Spinal cord (tissue), 10 donors: ENCODE results near the gene RPTOR. TPM values are rescaled to one million over a fixed set of nuclear protein-coding genes. Genes with fewer than 3 reads are reported as not detected.

Experiments used
- DNase-seq, 6 donors: peaks; one replicate each; pipeline versions ENCODE4 v3.0.0 to v3.0.0-alpha.2; 2013 to 2015; ENCODE audit warnings: low spot score in 6 of 6, low read depth in 4 of 6
- H3K27ac ChIP-seq: one replicate; pipeline ENCODE4 v1.5.1; 2013; ENCODE audit warnings: low read depth, low read length, control low read depth
- H3K27me3 ChIP-seq: one replicate; pipeline ENCODE4 v1.6.1; 2013; ENCODE audit warnings: low read length; ENCODE audit not compliant: control insufficient read depth, insufficient read depth
- H3K36me3 ChIP-seq: one replicate; pipeline ENCODE4 v1.6.1; 2013; ENCODE audit warnings: low read length; ENCODE audit not compliant: control insufficient read depth, insufficient read depth
- H3K4me1 ChIP-seq: one replicate; pipeline ENCODE4 v1.6.1; 2013; ENCODE audit warnings: low read length; ENCODE audit not compliant: control insufficient read depth, insufficient read depth
- H3K4me3 ChIP-seq: one replicate; pipeline ENCODE4 v1.5.1; 2013; ENCODE audit warnings: low read depth, low read length, control low read depth
- H3K9me3 ChIP-seq: one replicate; pipeline ENCODE4 v1.6.1; 2013; ENCODE audit warnings: low read length; ENCODE audit not compliant: control insufficient read depth, insufficient read depth
- WGBS: methylation state at CpG from one replicate; pipeline ENCODE4 v1.1.5; 2013; ENCODE audit warnings: missing lambda C conversion rate; ENCODE audit not compliant: insufficient coverage; 5-methylcytosine and 5-hydroxymethylcytosine counted together
- polyA plus RNA-seq, 2 donors: library from polyadenylated mRNA; unstranded; fragments of 120-200 nt; gene quantifications; one replicate each; pipeline ENCODE4 v1.2.1, GENCODE V29; 2013; ENCODE audit not compliant: insufficient read length in 2 of 2
- total RNA-seq, 2 donors: library from RNA; depleted of rRNA in 1 of 2; stranded (reverse); fragments of 120-200 nt in 1 of 2; fragments of >200 nt in 1 of 2; gene quantifications; one replicate each; pipeline versions ENCODE4 v1.2.3 to v1.2.4, GENCODE V29; 2013 to 2014
- donor health status: healthy.

RPTOR gene
- total and polyA plus RNA-seq, 4 donors, result 17.1 to 27.2 (median 21.6) TPM

- Histone ChIP-seq H3K27ac (no peak overlapping the region), H3K4me1 (peaks cover 11% of the 10 kb centered on the region)
- WGBS, result 95% methylated on average over 17 of the region's 21 CpGs
Measured at GRCh38 chr17:80848449-80849102, 303.9 kb downstream of the RPTOR start.

GRCh38 chr17:80849119-80849518 lies 304.5 kb downstream of the RPTOR start:
- peaks cover 6% of the 10 kb centered on the region for H3K4me1 ChIP-seq
- H3K9me3 ChIP-seq, result no peaks in the 10 kb centered on the region
- no peak overlapping the region for H3K4me3 ChIP-seq
- no peaks in the 10 kb centered on the region for H3K27me3 ChIP-seq
- WGBS, result 93% methylated on average over 11 of the region's 12 CpGs
- H3K36me3 ChIP-seq, result peaks cover 59% of the 10 kb centered on the region
- no peak for DNase-seq
- H3K27ac ChIP-seq, result no peak overlapping the region

More at GRCh38 chr17:80848449-80849102, 303.9 kb downstream of the RPTOR start:
- Histone ChIP-seq H3K27me3 (no peaks in the 10 kb centered on the region), H3K4me3 (no peak overlapping the region), H3K9me3 (no peaks in the 10 kb centered on the region), H3K36me3 (peaks cover 59% of the 10 kb centered on the region)
- DNase-seq, result no peak

GRCh38 chr17:80850109-80850508 lies 305.5 kb downstream of the RPTOR start:
- Histone ChIP-seq H3K27me3 (no peaks in the 10 kb centered on the region), H3K36me3 (peaks cover 52% of the 10 kb centered on the region)
- 99% methylated on average over 9 of the region's 9 CpGs for WGBS

GRCh38 chr17:80850817-80851216 lies 306.2 kb downstream of the RPTOR start:
- H3K27ac ChIP-seq, result no peak overlapping the region
- no peak for DNase-seq
- H3K27me3 ChIP-seq, result no peaks in the 10 kb centered on the region
- H3K36me3 ChIP-seq, result peaks cover 51% of the 10 kb centered on the region
- H3K4me3 ChIP-seq, result no peak overlapping the region
- no peaks in the 10 kb centered on the region for H3K9me3 ChIP-seq
- 84% methylated on average over 3 of the region's 6 CpGs for WGBS
- no peaks in the 10 kb centered on the region for H3K4me1 ChIP-seq

More at GRCh38 chr17:80850109-80850508, 305.5 kb downstream of the RPTOR start:
- no peak for DNase-seq
- H3K9me3 ChIP-seq, result no peaks in the 10 kb centered on the region
- peaks cover 3% of the 10 kb centered on the region for H3K4me1 ChIP-seq
- no peak overlapping the region for H3K27ac ChIP-seq
- no peak overlapping the region for H3K4me3 ChIP-seq

DNA sequence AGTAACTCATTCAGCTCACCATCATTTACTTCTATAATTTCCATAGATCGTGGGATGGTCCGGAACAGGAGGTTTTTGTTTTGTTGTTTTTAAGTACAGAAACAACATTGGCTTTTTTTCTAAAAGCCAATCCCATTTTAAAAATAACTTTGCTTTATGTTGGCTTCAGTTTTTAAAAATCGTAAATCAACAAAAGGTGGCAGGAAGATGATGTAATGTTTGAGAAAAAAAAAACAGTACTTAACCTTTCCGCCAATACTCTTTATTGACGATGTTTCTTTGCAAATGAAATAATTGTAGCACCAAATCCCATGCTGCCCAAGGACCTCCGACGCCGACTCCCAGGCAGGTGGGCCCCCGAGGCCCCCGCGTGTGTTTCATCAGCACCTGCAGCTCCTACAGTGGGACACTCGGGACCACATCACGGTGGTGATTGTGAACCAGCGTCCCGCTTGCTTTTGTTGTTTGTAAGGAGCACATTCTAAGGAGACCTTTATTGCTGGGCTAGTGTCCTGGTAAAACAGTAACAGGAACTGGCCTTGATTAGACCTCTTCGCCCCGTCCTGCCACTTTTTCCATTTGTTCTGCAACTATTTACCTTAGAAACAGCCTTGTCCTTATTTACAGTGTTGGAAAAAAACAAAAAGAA lies 306.8 kb downstream of the RPTOR start:
- DNase-seq, result no peak
- 71% methylated on average over 10 of the region's 17 CpGs for WGBS

GRCh38 chr17:80852476-80853015 lies 307.9 kb downstream of the RPTOR start:
- WGBS, result 86% methylated on average over 11 of the region's 11 CpGs
- Histone ChIP-seq H3K4me1 (no peaks in the 10 kb centered on the region), H3K27ac (no peak overlapping the region), H3K9me3 (no peaks in the 10 kb centered on the region), H3K4me3 (no peak overlapping the region), H3K27me3 (no peaks in the 10 kb centered on the region), H3K36me3 (peaks cover 48% of the 10 kb centered on the region)
- DNase-seq, result no peak

More for the DNA sequence above, 306.8 kb downstream of the RPTOR start:
- no peaks in the 10 kb centered on the region for H3K4me1 ChIP-seq
- no peaks in the 10 kb centered on the region for H3K27me3 ChIP-seq
- no peak overlapping the region for H3K27ac ChIP-seq
- H3K36me3 ChIP-seq, result peaks cover 49% of the 10 kb centered on the region
- H3K4me3 ChIP-seq, result no peak overlapping the region
- no peaks in the 10 kb centered on the region for H3K9me3 ChIP-seq

GRCh38 chr17:80853076-80853475 lies 308.4 kb downstream of the RPTOR start:
- 67% methylated on average over 11 of the region's 16 CpGs for WGBS
- Histone ChIP-seq H3K9me3 (no peaks in the 10 kb centered on the region), H3K4me3 (no peak overlapping the region), H3K27me3 (no peaks in the 10 kb centered on the region), H3K27ac (no peak overlapping the region), H3K4me1 (peaks cover under 1% of the 10 kb centered on the region), H3K36me3 (peaks cover 48% of the 10 kb centered on the region)
- DNase-seq, result no peak

- H3K27me3 ChIP-seq, result no peaks in the 10 kb centered on the region
- peaks cover 12% of the 10 kb centered on the region for H3K4me1 ChIP-seq
- no peaks in the 10 kb centered on the region for H3K9me3 ChIP-seq
- no peak overlapping the region for H3K27ac ChIP-seq
- peaks cover 46% of the 10 kb centered on the region for H3K36me3 ChIP-seq
- no peak for DNase-seq
- WGBS, result 82% methylated on average over 9 of the region's 10 CpGs
- no peak overlapping the region for H3K4me3 ChIP-seq
Measured at GRCh38 chr17:80854220-80854619, 309.6 kb downstream of the RPTOR start.

DNA sequence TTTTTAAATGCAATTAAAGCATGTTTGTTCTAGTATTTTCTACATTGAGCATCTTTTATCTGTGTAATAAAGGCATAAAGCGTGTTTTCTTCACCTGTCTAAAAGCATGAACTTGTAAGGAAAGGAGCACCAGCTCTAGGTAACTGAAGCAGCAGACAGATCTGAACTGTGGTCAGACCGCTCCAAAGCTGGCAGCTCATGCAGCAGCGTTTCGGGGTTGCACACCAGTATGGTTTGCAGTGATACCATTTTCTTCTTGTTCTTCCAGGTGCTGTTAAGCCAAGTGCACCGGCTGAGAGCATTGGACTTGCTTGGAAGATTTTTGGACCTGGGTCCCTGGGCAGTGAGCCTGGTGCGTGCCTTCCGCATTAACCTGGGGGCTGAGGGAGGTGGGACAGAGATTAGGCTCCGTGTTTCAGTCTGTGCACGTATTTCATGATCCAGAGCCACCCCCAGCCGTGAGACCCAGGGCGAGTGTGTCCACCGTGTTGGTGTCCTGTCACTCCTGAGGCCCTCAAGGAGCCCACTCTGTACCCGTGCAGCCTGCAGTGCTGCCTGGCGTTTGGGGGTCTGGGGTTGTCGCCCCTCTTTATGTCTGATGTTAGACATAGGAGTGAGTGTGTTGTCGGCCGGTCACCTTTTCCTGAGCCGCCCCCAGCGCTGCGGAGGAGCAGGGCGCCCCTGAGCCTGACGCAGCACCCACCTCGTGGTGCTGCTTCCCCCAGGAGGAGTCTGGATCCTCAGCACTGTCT lies 310.7 kb downstream of the RPTOR start:
- 95% methylated on average over 23 of the region's 23 CpGs for WGBS
- Histone ChIP-seq H3K4me3 (no peak overlapping the region), H3K9me3 (no peaks in the 10 kb centered on the region), H3K4me1 (peaks cover 24% of the 10 kb centered on the region), H3K27ac (no peak overlapping the region), H3K27me3 (no peaks in the 10 kb centered on the region), H3K36me3 (peaks cover 53% of the 10 kb centered on the region)
- no peak for DNase-seq
